HUES6 (cell line): Measurements from ENCODE around the gene FCHO2.

Experiments
- H3K27ac ChIP-seq: 2 replicates; pipeline ENCODE4 v1.7.0; 2013; ENCODE audit warnings: low read depth, mild to moderate bottlenecking, low read length, inconsistent platforms
- H3K27me3 ChIP-seq: 2 replicates; pipeline ENCODE4 v1.6.1; 2013; ENCODE audit warnings: low read length; ENCODE audit not compliant: control insufficient read depth, insufficient read depth
- H3K36me3 ChIP-seq: 2 replicates; pipeline ENCODE4 v1.6.1; 2013; ENCODE audit warnings: low read length; ENCODE audit not compliant: control insufficient read depth, insufficient read depth
- H3K4me1 ChIP-seq: 2 replicates; pipeline ENCODE4 v1.6.1; 2013; ENCODE audit warnings: low read length; ENCODE audit not compliant: control insufficient read depth, insufficient read depth
- H3K4me3 ChIP-seq: 2 replicates; pipeline ENCODE4 v1.5.1; 2013; ENCODE audit warnings: low read depth, low read length
- H3K9ac ChIP-seq: one replicate; pipeline ENCODE4 v1.6.1; 2013; ENCODE audit warnings: mild to moderate bottlenecking, low read length
- H3K9me3 ChIP-seq: 2 replicates; pipeline ENCODE4 v1.6.1; 2013; ENCODE audit warnings: low read depth, low read length; ENCODE audit not compliant: control insufficient read depth, insufficient read depth

Gene FCHO2

DNA sequence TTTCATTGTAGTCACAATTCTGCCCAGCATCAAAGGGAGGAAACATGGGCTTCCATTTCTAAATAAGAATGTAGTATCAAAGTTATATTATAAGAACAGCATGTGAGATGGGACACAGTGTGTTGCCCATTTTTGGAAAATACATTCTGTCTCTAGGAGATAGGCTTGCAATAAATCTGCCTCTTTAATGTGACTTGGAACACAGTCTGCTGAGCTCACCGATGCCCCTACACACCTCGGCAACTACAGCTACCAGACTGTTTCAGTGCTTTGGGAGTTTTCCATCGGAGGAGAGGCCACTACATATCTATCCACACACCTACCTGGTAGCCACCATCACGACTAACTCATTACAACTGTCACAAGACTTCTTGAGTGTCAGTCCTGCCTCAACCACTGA is 18.9 kb upstream of the FCHO2 start:
- no peak overlapping the region for H3K27ac ChIP-seq
- no peaks in the 10 kb centered on the region for H3K27me3 ChIP-seq
- no peak overlapping the region for H3K9ac ChIP-seq
- no peaks in the 10 kb centered on the region for H3K36me3 ChIP-seq
- no peaks in the 10 kb centered on the region for H3K4me1 ChIP-seq
- peaks cover 19% of the 10 kb centered on the region; the same call in 1 of the 2 replicates for H3K9me3 ChIP-seq
- no peak overlapping the region for H3K4me3 ChIP-seq

DNA sequence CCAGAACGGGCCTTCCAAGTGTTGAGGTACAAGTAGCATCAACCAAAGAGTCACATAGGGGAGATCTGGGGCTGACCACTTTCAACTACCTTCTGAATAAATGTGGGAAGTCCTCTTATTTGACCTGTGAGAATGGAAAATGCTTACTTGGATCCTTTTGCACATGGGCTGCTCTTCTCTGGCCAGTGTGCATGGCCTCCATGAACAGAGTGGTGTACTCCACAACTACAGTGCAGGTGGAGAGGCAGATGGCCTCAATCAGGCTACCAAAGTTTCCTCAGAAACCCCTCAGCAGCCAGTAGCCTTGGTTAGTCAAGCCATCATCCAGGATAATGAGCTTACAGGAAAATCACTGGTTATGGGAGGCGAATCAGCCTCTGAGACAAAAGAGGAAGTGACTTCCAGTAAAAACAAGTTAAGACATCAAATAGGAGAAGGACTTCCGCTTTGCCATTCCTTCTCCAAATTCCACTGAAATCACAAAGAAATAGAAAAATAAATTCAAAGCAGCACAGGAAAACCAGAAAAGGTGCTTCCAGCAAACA is 18.3 kb upstream of the FCHO2 start:
- Histone ChIP-seq H3K4me1 (no peaks in the 10 kb centered on the region), H3K9ac (no peak overlapping the region), H3K27ac (no peak overlapping the region)

DNA sequence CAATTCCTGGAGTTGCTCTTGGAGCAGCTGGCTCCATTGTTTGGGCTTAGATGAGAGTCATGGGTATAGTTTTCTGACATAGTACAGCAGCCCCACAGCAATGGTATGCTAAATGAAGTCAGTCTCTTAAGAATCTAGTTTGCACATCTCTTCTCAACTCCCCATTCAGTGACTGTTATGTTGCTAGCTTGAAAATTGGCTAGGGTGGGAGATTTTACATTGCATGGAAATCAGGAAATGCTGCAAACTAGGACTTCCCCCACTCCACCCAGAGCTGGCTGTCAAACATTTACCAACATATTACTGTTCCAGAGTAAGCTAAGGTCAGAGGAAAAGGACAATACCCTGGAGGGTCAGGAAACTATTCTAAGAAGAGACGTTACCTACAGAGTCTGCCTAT is 17.6 kb upstream of the FCHO2 start:
- Histone ChIP-seq H3K4me3 (no peak overlapping the region), H3K27me3 (no peaks in the 10 kb centered on the region), H3K36me3 (no peaks in the 10 kb centered on the region), H3K4me1 (no peaks in the 10 kb centered on the region), H3K9ac (no peak overlapping the region), H3K9me3 (peaks cover 19% of the 10 kb centered on the region; the same call in 1 of the 2 replicates), H3K27ac (no peak overlapping the region)

More for the DNA sequence above, 18.3 kb upstream of the FCHO2 start:
- no peaks in the 10 kb centered on the region for H3K36me3 ChIP-seq
- H3K9me3 ChIP-seq: peaks cover 19% of the 10 kb centered on the region; the same call in 1 of the 2 replicates
- H3K27me3 ChIP-seq: no peaks in the 10 kb centered on the region
- H3K4me3 ChIP-seq: no peak overlapping the region

DNA sequence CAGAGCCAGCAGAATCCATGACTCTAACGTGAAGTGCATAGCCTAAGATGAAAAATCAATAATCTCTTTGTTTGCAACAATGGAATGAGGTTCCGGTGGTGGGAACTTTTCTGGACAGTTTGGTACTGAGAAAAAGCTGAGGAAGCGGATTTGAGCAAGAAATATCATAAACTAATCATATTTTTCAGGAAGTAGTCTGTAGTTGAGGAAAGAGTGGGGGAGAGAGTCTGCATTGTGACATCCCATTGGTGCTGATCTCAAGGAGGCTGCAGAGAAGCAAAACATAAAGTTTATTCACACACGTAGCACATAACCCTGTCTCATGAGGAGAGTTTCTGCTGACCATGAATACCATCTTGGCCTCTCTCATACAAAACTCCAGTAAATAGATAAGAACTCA is 15.8 kb upstream of the FCHO2 start:
- Histone ChIP-seq H3K27me3 (no peaks in the 10 kb centered on the region), H3K36me3 (no peaks in the 10 kb centered on the region), H3K9me3 (peaks cover 8% of the 10 kb centered on the region; the same call in 1 of the 2 replicates), H3K4me3 (no peak overlapping the region), H3K27ac (no peak overlapping the region), H3K4me1 (no peaks in the 10 kb centered on the region), H3K9ac (no peak overlapping the region)

DNA sequence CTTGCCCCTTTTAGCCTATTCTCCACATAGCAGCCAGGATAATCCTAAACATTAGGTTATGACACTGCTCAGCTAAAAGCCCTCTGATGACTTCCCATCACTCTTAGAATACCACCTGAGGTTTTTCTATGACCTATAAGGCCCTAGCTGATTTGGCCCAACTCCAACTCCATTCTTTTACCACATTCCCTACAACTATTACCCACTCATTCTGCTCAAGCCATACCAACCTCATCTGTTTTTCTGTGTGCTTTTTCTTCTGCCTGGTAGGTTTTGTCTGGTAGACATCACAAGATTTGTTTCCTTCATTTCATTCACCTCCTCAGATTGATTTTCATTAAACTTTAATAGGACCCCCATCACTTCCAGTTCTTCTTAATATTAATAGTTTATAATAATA is 12.5 kb upstream of the FCHO2 start:
- Histone ChIP-seq H3K36me3 (no peaks in the 10 kb centered on the region), H3K27ac (no peak overlapping the region), H3K9ac (no peak overlapping the region), H3K4me3 (no peak overlapping the region), H3K4me1 (no peaks in the 10 kb centered on the region), H3K27me3 (no peaks in the 10 kb centered on the region), H3K9me3 (no peaks in the 10 kb centered on the region)

DNA sequence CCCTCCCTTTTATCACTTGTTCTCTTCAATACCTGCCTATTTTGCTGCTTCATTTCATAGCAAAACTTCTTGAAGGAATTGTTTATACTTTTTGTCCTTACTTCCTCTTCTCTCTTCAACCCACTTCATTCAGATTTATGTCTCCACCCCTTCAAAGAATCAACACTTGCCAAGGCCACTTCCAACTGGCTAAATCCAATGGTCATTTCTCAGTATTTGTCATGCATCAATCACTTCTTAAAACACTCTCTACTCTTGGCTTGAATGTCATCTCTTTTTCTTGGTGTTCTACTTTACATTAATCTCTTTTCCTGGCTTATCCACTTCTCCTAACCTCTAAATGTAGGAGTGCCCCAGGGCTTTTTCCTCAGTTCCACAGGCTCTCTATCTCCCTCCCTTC is 8.3 kb upstream of the FCHO2 start:
- no peak overlapping the region for H3K27ac ChIP-seq
- H3K4me3 ChIP-seq: no peak overlapping the region
- H3K9me3 ChIP-seq: no peaks in the 10 kb centered on the region
- no peaks in the 10 kb centered on the region for H3K36me3 ChIP-seq
- H3K9ac ChIP-seq: no peak overlapping the region
- H3K27me3 ChIP-seq: no peaks in the 10 kb centered on the region
- no peaks in the 10 kb centered on the region for H3K4me1 ChIP-seq

DNA sequence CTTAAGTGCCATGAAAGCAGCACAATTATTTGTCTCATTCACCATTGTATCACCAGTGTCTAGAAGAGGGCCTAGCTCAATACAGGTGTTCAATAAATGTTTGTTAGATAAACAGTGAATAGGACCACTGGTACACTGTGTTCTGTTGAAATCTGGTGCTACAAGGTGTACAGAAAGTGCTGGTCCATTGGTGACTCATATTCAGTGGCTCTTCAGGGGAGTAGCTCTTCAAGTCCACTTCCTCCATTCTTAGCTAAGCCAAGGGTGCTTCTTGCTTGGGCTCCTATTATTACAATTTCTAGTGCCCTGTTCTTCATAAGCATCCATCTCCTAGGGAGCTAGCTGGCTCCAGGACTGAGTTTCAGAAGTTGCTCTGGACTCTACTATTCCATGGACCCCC is 6.4 kb upstream of the FCHO2 start:
- no peak overlapping the region for H3K27ac ChIP-seq
- no peak overlapping the region for H3K9ac ChIP-seq
- no peaks in the 10 kb centered on the region for H3K9me3 ChIP-seq
- H3K36me3 ChIP-seq: no peaks in the 10 kb centered on the region
- no peak overlapping the region for H3K4me3 ChIP-seq
- peaks cover 8% of the 10 kb centered on the region for H3K4me1 ChIP-seq
- H3K27me3 ChIP-seq: no peaks in the 10 kb centered on the region

DNA sequence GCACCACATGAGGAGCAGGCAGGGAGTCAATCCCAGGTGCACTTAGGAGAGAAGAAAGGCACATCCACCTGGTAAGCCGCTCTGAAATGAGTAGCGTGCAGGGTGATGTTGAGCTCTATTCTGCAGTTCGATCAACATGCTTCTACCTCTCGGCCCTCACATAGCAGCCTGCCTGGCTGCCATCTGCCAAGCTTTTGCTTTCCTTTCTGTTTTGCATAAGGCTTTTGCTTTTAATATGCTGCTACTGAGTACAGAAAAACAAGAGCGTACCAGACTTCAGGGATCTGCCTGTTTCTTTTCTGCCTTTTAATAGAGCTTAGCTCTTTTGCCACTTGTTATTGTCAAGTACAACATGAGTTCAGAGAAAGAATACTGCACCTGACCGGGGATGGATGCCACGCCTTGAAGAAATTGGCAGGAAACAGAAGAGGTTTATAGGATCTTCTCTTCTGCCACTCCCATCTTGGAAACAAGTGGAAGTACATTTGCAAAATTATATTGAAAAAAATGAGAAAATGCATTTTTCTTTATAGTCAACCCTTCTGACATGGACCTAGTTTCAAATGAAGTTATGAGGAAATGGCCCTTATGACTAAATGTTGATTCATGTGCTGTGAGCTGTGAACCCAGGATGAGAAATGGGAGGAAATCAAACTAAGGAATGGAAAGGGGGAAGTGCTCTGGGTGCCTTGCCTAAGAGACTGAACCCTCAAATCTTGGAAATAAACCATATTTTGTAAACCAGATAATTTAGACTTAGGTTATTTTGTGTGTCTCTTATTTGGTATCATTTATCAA is 4.0 kb upstream of the FCHO2 start:
- Histone ChIP-seq H3K27me3 (no peaks in the 10 kb centered on the region), H3K4me1 (peaks cover 15% of the 10 kb centered on the region), H3K36me3 (no peaks in the 10 kb centered on the region), H3K9ac (no peak overlapping the region), H3K27ac (no peak overlapping the region), H3K4me3 (no peak overlapping the region), H3K9me3 (no peaks in the 10 kb centered on the region)

DNA sequence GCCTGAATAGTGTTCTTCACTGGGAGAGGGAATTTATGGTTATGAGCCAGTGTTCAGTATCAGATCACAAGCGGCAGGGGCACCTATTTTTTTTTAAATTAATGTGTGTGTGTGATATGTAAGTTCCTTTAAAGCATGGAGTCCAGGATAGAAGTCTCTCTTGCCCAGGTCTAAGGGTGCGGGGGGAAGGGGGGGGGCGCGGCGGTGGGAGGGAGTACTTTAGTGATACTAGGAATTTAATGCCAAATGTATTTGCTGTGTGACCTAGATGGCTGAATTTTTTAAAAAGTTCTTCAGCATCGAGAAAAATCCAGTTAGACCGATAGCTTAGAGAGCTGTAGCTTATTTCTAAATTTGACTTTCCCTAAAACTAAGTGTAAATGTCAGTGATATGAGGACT is 1.5 kb upstream of the FCHO2 start:
- no peaks in the 10 kb centered on the region for H3K36me3 ChIP-seq
- H3K27ac ChIP-seq: no peak overlapping the region
- peak overlapping the region; percentile 92; the same call in 1 of the 2 replicates for H3K4me3 ChIP-seq
- H3K9ac ChIP-seq: no peak overlapping the region
- H3K4me1 ChIP-seq: peaks cover 15% of the 10 kb centered on the region
- H3K27me3 ChIP-seq: no peaks in the 10 kb centered on the region
- H3K9me3 ChIP-seq: no peaks in the 10 kb centered on the region

DNA sequence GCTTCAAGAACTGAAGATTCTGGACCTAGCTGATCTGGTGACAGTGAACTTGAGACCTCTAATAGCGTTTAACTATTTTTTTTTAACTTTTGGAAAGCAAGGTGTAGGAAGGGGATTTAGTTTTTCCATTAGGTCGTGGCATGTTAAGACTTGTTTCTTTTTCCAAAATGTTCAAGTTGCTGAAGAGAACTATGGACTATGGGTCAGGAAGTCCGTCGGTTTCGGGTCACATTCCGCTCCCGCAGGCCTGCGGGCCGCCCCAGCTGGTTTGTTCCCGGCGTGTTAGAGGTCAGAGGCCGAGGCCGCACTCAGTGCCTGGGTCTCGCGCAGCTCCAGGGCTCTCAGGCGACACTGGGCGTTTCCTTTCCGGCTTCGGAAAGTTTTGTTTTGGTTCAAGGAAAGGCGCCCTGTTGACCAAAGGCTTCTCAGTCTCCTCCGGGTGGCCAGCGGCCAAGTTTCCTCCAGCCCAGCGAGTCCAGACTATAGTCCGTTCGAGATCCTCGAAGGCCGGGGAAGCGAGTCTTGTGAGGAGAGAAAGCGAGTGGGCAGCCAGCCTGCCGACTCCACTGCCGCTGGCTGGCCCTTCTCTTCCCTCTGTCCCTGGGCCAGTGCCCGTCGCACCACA is 586 bp upstream of the FCHO2 start:
- H3K27me3 ChIP-seq: no peaks in the 10 kb centered on the region
- no peaks in the 10 kb centered on the region for H3K9me3 ChIP-seq
- H3K4me3 ChIP-seq: peak overlapping the region; percentile 92
- H3K4me1 ChIP-seq: peaks cover 15% of the 10 kb centered on the region
- peak overlapping the region; percentile 74; the same call in 1 of the 2 replicates for H3K27ac ChIP-seq
- H3K9ac ChIP-seq: peak overlapping the region; percentile 77
- H3K36me3 ChIP-seq: no peaks in the 10 kb centered on the region
